HPDE6-E6E7 (cell line): ENCODE results near the gene CD59.
"Not testable (repeated sequence)": the region's sequence is repeated elsewhere in the genome, so short reads cannot be mapped to it uniquely, and the experiment has no call there.

Experiments used
- DNase-seq: peaks from one replicate; pipeline ENCODE4 v3.0.0; 2011; ENCODE audit warnings: missing footprints; ENCODE audit errors: extremely low spot score

Gene CD59

DNA sequence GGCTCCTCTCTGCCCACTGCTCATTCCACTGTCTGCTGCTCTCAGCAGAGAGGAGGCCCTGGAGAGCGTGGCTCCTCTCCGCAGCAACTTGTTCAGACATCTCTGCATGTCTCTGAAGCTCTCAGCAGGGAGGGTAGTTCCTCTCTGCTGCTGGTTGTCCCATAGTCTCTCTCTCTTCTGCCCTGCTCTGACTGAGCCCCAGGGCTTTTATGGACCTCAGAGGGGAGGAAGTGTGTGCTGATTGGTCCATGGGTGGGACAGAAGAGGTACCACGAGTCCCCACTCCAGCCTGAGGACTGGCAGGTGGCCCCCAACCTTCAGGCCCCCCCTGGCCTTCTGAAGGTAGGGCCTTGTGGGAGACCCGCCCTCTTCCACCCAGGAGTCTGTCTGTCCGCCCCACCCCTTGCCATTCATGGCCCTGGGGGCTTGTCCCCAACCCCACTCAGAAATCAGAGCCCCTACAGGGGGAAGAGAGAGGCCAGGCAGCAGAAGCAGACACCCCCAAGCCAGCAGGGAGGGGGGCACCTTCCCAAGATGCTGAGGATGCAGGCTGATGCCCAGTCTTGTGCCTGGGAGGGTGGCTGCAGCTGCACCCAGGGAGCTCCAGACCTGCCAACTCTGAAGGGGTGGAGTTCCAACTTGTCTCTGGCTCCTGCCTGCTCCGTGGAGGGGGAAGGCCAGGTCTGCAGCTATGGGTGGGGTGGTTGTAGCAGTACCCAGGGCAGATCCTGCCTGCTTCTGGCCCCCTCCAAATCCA lies 70.7 kb downstream of the CD59 start:
- no peak for DNase-seq

DNA sequence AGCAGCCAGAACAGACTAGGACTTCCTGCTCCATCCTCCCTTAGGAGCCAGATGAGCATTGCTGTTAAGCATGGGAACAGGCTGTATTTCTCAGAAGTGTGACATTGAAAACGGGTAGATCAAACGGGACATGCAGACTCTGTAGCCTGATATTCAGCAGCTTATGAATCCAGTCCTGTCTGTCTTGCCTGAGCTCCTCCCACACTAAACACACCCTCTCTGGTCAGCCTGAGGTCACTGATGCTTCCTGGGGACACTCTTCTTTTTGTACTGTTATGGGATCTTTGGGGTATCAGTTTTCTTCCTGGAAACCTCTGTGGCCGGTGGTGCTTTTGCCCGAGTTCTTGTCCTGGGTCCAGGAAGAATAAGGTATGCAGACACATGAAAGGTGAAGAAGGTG lies 71.4 kb downstream of the CD59 start:
- no peak for DNase-seq

DNA sequence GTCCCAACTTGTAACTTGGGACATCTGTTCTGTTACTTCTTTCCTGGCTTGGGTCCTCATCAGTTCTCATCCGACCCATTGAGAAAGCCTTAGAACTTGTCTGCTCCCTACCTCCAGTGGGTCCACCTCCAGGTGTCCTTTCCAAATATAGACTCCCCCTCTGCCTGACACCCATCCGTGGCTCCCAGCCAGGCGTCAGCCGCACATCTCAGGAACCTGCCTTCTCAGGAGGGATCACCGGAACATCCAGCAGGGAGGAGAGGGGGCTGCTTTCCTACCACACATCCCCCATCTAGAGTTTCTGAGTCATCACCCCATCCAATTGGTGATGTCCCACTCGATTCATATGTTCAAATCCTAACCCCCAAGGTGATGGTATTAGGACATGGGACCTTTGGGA lies 72.1 kb downstream of the CD59 start:
- DNase-seq = no peak

DNA sequence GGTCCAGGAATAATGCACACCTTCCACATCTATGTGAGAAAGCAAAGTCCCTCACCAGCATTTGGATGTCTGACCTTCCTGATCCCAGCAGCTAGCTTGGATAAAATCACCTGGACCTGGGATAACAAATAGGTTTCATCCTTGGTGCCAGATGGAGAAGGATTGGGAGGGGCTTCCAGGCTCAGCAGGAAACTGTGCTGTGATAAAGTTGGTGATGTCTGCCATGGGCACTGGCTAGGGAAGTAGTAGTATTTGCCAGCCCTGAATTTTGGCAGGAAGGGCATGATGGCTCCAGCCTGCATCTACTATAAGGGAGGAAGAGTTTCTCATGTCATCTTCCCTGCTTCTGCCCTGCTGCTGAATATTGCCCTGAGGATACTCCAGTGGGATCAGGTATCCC lies 73.1 kb downstream of the CD59 start:
- DNase-seq = no peak

- DNase-seq = not testable (repeated sequence)
These were observed 74.7 kb downstream of the CD59 start for GRCh38 chr11:33661526-33661925.

DNA sequence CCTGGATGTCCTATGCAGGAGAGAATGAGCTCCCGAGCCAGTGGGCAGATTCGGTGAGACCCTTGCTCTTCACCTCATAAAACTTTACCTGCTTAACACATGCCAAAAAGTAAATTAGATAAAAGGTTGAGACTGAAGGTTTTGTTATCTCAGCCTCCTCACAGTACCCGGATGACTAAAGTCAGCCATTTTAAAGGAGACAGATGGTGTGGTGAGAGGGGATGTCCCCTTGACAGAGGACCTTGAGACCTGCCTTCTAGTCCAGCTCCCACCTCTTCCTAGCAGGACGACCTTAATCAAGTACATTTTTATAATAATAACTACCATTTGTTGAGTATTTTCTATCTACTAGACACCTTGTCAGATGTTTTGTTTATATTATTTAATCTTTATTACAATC lies 75.3 kb downstream of the CD59 start:
- DNase-seq = no peak

DNA sequence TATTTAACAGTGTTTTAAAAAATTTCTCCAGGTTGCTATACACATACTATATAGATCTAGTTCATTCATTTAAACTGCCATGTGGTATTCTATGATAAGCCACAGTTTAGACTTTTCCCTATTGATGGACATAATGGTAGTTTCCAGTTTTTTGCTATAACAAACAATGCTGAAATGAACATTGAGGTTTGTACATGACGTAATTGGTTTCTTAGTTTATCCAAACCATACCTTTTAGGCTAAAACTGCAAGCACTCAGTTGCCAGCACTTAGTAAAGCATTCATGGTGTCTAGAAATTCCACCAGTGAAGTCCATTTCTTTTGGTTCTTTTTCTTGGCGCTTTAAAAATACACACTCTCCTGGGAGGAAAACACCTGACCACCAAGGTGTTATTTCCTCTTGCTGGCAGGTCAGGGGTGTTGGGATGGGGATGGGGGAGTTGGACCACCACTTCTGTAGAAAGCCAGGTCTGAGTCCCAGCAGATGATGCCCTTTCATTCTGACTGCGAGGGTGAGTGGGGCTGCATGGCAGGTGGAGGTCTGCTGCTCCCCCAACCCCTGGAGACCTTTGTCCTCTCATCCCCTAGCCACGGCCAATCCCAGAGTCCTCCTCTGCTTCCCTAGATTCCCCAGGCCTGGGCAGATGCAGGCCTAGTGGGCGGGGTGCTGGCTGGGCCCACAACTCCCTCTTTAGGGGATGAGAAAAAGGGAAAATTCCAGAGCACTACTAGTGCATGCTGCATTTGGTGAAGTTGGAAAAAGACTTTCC lies 76.7 kb downstream of the CD59 start:
- DNase-seq = no peak

DNA sequence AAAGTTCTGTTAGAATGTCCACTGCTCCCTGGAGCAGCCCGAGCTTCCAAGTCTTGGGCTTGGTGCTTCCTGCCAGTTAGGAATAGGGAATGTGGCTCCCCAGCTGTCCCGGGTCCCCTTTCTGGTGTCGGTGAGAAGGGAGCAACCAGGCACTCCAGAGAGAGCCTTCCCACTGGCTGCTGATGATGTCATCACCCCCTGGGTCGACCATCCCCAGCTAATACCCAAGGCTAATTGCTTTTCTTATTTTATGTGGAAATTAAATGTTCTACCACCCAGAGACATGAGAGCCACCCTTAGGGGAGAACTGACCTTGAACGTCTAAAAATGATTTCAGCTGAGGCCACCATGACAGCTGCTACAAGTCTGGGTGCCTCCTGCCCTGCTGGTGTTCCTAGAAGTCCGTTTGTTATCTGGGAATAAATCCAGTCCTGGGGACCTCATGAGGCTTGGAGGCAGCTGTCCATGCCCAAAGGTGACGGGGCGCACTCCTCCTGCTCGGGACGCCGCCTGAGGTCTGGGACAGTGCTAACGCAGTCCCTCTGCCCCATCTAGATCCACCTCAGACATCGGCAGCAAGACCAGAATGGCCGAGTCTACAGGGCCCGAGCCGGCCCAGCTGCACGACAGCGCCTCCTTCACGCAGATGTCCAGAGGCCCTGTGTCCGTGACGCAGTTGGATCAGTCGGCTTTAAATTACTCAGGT lies 77.9 kb downstream of the CD59 start:
- DNase-seq = no peak

DNA sequence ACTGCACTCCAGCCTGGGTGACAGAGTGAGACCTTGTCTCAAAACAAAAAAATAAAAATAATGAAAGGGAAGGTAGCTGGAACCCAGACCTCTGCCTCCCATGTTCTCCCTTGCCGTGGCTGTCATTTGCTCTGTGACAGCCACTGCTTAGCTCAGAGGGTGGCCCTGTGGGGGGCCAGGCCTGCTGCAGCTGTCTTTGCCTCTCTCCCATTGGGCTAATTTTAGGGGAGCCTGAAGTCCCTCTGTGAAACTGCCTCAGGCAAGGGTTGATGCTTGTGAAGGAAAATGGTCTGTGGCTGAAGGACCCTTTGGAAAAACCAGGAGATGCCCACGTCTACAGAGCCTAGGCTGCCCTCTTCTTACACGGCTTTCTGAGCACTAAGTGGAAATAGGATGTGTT lies 78.5 kb downstream of the CD59 start:
- DNase-seq = no peak

DNA sequence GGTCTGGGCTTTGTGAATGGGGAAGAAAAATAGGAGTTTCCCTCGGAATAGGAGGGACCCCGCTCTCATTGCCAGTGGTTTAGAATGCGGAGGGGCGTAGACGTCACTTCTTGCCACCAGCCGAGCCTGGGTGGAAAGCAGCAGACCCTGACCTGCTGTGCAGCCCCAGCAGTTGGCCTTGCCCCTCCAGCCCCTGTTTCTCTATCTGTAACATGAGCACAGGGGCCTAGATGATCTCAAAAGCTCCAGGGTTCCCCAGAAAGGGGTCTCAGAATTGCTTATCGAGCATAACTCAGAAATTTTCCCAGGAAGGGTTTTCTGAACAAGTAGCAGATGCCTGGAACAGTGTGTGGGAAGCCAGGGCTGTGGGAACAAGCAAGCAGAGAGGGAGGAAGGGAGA lies 79.5 kb downstream of the CD59 start:
- DNase-seq = no peak

DNA sequence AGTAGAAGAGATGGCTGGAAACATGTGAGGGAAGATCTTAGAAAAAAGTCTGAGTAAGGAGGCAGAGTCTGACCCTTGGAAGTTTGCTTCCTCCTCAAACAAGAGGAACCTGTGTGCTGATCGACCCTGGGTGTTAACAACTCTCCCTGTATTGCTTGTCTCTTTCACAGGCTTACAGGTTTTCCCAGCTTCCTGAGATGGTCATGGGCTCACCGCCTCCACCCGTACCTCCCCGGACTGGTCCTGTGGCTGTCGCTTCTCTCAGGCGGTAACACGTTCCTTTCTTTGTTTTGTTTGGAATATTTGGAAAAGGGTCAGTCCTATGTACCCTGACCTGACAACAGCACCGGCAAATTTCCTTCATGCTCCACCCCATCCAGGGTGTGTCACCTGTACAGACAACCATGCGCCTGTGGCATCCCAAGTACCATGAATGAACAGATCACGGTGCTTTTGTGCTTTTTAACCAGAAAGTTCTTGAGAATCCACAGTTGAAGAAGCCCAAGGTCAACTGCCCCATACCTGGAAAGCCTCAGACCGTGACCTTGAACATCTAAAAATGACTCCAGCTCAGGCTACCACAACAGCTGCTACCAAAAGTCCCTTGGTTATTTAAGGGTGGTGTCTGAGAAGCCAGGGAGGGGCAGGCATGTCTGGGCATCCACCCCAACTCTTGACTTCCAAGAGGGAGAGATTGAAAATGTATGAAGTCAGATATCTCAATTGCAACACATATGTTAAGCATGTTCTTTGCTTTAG lies 80.2 kb downstream of the CD59 start:
- no peak for DNase-seq

DNA sequence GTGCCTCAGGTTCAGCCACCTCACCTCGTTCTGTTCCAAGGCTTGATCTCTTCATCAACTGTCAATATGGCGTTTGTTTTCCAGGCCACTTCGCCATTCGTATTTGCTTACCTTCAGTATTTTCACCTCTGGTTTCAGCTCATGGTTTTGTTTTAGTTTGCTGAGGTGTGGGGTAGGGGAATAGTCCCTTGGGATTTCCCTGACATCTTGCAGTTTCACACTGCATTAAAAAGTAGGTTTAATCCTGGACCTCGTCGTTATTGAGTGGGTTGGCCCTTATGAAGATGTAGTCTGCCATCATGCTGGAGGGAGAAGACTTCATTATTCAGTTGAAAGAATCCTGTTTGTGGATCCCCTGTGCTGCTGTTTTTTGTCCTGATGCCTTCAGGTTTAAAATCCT lies 81.6 kb downstream of the CD59 start:
- no peak for DNase-seq
